Astrocyte (in vitro differentiated cells and primary cell): ENCODE results near the gene HSPA1B. TPM values are rescaled to one million over a fixed set of nuclear protein-coding genes. Genes with fewer than 3 reads are reported as not detected.
A peak's percentile ranks its signal among the peaks of the same experiment; 100 is the strongest.
"Not testable (repeated sequence)": the region's sequence is repeated elsewhere in the genome, so short reads cannot be mapped to it uniquely, and the experiment has no call there.

ENCODE experiments used
- DNase-seq: peaks from one replicate; pipeline ENCODE4 v3.0.0-alpha.2; 2010; ENCODE audit warnings: low read depth
- FAIRE-seq: peaks from 2 replicates; lab custom pipeline; 2011; peaks lifted over from hg19 to GRCh38; lab: Jason Lieb, UNC
- H2AFZ ChIP-seq: 2 replicates; pipeline ENCODE4 v1.6.0; 2012; ENCODE audit warnings: low read depth, low read length, inconsistent platforms
- H3K27ac ChIP-seq: 2 replicates; pipeline ENCODE4 v1.5.1; 2011; ENCODE audit warnings: low read depth, low read length, inconsistent platforms
- H3K27me3 ChIP-seq: 2 replicates; pipeline ENCODE4 v1.6.0; 2011; ENCODE audit warnings: low read length, inconsistent platforms; ENCODE audit not compliant: insufficient read depth
- H3K36me3 ChIP-seq: 2 replicates; pipeline ENCODE4 v1.5.1; 2011; ENCODE audit warnings: low read length, inconsistent platforms; ENCODE audit not compliant: insufficient read depth
- H3K4me1 ChIP-seq: 2 replicates; pipeline ENCODE4 v1.5.1; 2011; ENCODE audit warnings: low read length, inconsistent platforms; ENCODE audit not compliant: insufficient read depth
- H3K4me2 ChIP-seq: 2 replicates; pipeline ENCODE4 v1.6.0; 2012; ENCODE audit warnings: low read length, inconsistent platforms
- H3K4me3 ChIP-seq: 2 replicates; pipeline ENCODE4 v1.5.1; 2011; ENCODE audit warnings: low read depth, mild to moderate bottlenecking, low read length, inconsistent platforms; ENCODE audit not compliant: insufficient read depth
- H3K79me2 ChIP-seq: 2 replicates; pipeline ENCODE4 v1.6.0; 2012; ENCODE audit warnings: mild to moderate bottlenecking, low read length, inconsistent platforms; ENCODE audit not compliant: insufficient read depth
- H3K9ac ChIP-seq: 2 replicates; pipeline ENCODE4 v1.6.0; 2012; ENCODE audit warnings: mild to moderate bottlenecking, low read length, inconsistent platforms
- H3K9me3 ChIP-seq: 2 replicates; pipeline ENCODE4 v1.5.1; 2012; ENCODE audit warnings: low read depth, mild to moderate bottlenecking, low read length, inconsistent platforms; ENCODE audit not compliant: insufficient read depth
- H4K20me1 ChIP-seq: 2 replicates; pipeline ENCODE4 v1.6.0; 2012; ENCODE audit warnings: low read length, inconsistent platforms; ENCODE audit not compliant: insufficient read depth
- H3K27ac Mint-ChIP-seq: one replicate; pipeline ENCODE4 v1.8.0; 2021; ENCODE audit warnings: mild to moderate bottlenecking, mixed read lengths; ENCODE audit not compliant: unreplicated experiment
- H3K27me3 Mint-ChIP-seq: one replicate; pipeline ENCODE4 v1.8.0; 2021; ENCODE audit warnings: low read depth, mixed read lengths; ENCODE audit not compliant: unreplicated experiment
- H3K36me3 Mint-ChIP-seq: one replicate; pipeline ENCODE4 v1.8.0; 2021; ENCODE audit warnings: low read depth, mixed read lengths; ENCODE audit not compliant: unreplicated experiment
- H3K4me1 Mint-ChIP-seq: one replicate; pipeline ENCODE4 v1.8.0; 2021; ENCODE audit warnings: low read depth, mixed read lengths; ENCODE audit not compliant: unreplicated experiment
- H3K4me3 Mint-ChIP-seq: one replicate; pipeline ENCODE4 v1.8.0; 2021; ENCODE audit warnings: mild to moderate bottlenecking, moderate library complexity, mixed read lengths; ENCODE audit not compliant: unreplicated experiment
- H3K9me3 Mint-ChIP-seq: one replicate; pipeline ENCODE4 v1.8.0; 2021; ENCODE audit warnings: mild to moderate bottlenecking, mixed read lengths; ENCODE audit not compliant: unreplicated experiment
- EZH2 ChIP-seq: IDR thresholded peaks from 2 replicates; pipeline ENCODE4 v1.6.1; 2012; ENCODE audit warnings: mild to moderate bottlenecking, low read length, inconsistent platforms; ENCODE audit not compliant: insufficient read depth
- total RNA-seq: library from RNA; stranded (reverse); gene quantifications from 2 replicates; pipeline ENCODE4 v1.2.1, GENCODE V29; 2021
- TF ChIP-seq, protein P1 (sequence below): IDR thresholded peaks from 2 replicates; pipeline ENCODE4 v1.5.1; 2011; ENCODE audit warnings: low read depth, mild to moderate bottlenecking, inconsistent platforms, low read length, moderate library complexity; ENCODE audit not compliant: insufficient read depth

Gene HSPA1B
- total RNA-seq, 1 donor from 2014 or later = 77.2 TPM

DNA sequence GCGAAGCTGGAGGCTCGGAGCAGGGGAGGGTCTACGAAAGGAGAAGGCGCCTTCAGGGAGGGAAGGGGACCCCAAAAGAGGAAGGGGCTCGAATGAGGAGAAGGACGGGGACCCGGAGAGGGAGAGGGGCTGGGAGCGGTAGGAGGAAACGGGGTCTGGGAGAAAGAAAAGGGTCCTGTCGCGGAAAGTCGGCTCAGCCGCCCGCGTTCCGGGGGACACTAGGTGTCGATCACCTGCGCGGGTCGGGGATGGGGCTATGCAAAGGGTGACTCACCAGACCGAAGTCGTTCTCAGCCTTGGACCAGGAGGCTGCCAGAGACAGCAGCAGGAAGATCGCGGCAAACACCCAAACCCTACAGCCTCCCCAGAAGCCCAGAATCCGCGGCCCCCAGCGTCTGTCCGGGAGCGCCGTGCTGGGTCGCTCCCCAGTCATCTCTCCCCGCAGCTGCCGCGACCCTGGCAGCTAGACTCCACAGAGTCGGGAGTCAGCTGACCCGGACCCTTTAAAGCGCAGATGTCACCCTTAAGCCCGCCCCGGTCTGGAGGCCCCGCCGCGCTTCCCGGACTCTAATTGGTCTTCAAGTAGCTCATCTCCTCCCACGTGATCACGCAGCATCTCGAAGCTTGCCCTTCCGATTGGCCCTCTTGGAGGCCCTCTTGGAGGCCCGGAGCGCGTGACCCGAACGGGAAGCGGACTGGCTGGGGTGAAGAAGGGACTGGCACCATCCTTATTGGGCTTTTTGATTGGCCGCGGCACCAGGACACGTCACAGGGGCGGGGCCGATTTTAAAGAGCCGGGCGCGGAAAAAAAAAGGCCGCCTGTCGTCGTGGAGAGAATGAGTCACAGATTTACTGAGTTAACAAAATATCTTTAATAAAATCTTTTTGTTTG lies 35.1 kb downstream of the HSPA1B start, which contains the start of gene NEU1:
TSS of gene NEU1 (minus strand) at position 478 of the 892 bp plus-strand sequence. CDS start at position 433, 45 bp downstream.
- FAIRE-seq = peak; percentile 52

DNA sequence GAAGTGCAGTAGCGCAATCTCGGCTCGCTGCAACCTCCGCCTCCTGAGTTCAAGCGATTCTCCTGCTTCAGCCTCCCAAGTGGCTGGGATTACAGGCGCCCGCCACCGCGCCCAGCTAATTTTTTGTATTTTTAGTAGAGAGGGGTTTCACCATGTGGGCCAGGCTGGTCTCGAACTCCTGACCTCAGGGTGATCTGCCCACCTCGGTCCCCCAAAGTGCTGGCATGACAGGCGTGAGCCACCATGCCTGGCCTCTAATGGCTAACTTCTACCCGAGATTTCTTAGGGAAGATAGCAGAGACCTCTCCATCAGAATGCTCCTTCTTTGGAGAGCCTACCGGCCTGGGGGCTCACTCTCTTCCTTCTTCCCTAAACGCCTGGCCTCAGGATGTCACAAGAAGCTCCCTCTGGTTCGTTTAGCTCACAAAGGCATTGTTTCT lies 36.6 kb downstream of the HSPA1B start:
- Mint-ChIP-seq H3K4me3 (peak overlapping the region; percentile 95), H3K27ac (peak overlapping the region; percentile 95)
- peaks cover 13% of the 10 kb centered on the region for H3K79me2 ChIP-seq
- not testable (repeated sequence) for H3K4me1 ChIP-seq, H3K36me3 ChIP-seq, H3K9me3 ChIP-seq, H3K4me1 Mint-ChIP-seq, FAIRE-seq, DNase-seq, H3K9me3 Mint-ChIP-seq, H3K27me3 ChIP-seq, H3K36me3 Mint-ChIP-seq, H3K27me3 Mint-ChIP-seq, H3K27ac ChIP-seq
- H4K20me1 ChIP-seq = peaks cover 10% of the 10 kb centered on the region
- H3K4me3 ChIP-seq = peak overlapping the region; percentile 75
- peak overlapping the region; percentile 90 for H2AFZ ChIP-seq
- peak overlapping the region; percentile 88 for H3K4me2 ChIP-seq
- H3K9ac ChIP-seq = peak overlapping the region; percentile 67

More for the DNA sequence above, 35.1 kb downstream of the HSPA1B start, which contains the start of gene NEU1:
- H3K79me2 ChIP-seq = peaks cover 13% of the 10 kb centered on the region
- Mint-ChIP-seq H3K36me3 (peaks cover 11% of the 10 kb centered on the region), H3K4me1 (peaks cover 7% of the 10 kb centered on the region), H3K27me3 (no peaks in the 10 kb centered on the region), H3K4me3 (peak within 1 kb of the TSS; percentile 95), H3K27ac (peak within 1 kb of the TSS; percentile 95), H3K9me3 (no peaks in the 10 kb centered on the region)
- no peaks in the 10 kb centered on the region for H3K9me3 ChIP-seq
- peak within 1 kb of the TSS; percentile 84 for H3K4me3 ChIP-seq
- peak within 1 kb of the TSS; percentile 90 for H2AFZ ChIP-seq
- H3K4me2 ChIP-seq = peak within 1 kb of the TSS; percentile 95
- peak; percentile 100 for DNase-seq
- H3K4me1 ChIP-seq = peaks cover 7% of the 10 kb centered on the region
- peak within 1 kb of the TSS; percentile 81 for H3K27ac ChIP-seq
- H3K9ac ChIP-seq = peak within 1 kb of the TSS; percentile 87
- peaks cover 10% of the 10 kb centered on the region for H4K20me1 ChIP-seq
- H3K36me3 ChIP-seq = peaks cover 4% of the 10 kb centered on the region
- H3K27me3 ChIP-seq = no peaks in the 10 kb centered on the region
- TF ChIP-seq, protein P1, sequence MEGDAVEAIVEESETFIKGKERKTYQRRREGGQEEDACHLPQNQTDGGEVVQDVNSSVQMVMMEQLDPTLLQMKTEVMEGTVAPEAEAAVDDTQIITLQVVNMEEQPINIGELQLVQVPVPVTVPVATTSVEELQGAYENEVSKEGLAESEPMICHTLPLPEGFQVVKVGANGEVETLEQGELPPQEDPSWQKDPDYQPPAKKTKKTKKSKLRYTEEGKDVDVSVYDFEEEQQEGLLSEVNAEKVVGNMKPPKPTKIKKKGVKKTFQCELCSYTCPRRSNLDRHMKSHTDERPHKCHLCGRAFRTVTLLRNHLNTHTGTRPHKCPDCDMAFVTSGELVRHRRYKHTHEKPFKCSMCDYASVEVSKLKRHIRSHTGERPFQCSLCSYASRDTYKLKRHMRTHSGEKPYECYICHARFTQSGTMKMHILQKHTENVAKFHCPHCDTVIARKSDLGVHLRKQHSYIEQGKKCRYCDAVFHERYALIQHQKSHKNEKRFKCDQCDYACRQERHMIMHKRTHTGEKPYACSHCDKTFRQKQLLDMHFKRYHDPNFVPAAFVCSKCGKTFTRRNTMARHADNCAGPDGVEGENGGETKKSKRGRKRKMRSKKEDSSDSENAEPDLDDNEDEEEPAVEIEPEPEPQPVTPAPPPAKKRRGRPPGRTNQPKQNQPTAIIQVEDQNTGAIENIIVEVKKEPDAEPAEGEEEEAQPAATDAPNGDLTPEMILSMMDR = no peak
- TF ChIP-seq EZH2 = no peak

DNA sequence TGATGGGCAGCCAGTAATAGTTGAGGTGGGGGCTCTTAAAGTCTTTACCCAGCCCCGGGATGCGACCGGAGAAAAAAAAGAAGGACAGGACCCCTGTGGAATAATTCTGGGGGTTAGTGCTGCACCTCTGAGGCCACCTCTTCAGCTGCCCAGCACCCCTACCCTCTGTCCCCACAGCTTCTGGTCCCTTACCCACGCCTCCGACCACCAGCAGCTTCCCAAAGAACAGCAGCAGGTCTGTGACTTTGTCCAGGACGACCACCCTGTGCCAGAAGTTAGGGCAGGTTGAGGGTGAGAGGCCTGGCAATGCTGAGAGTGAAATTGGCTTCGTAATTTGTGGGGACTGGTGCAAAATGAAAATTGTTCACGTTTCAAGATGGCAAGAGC lies 37.3 kb downstream of the HSPA1B start:
- DNase-seq = no peak
- no peak overlapping the region for H3K4me2 ChIP-seq
- H3K4me3 Mint-ChIP-seq = no peak overlapping the region
- H3K9me3 ChIP-seq = no peaks in the 10 kb centered on the region
- peaks cover 13% of the 10 kb centered on the region for H3K79me2 ChIP-seq
- H3K4me1 Mint-ChIP-seq = peaks cover 7% of the 10 kb centered on the region
- H3K27ac Mint-ChIP-seq = no peak overlapping the region
- no peak overlapping the region for H2AFZ ChIP-seq
- no peaks in the 10 kb centered on the region for H3K9me3 Mint-ChIP-seq
- TF ChIP-seq, protein P1 = no peak
- no peak for TF ChIP-seq EZH2
- H4K20me1 ChIP-seq = peaks cover 10% of the 10 kb centered on the region
- H3K4me3 ChIP-seq = no peak overlapping the region
- no peaks in the 10 kb centered on the region for H3K27me3 Mint-ChIP-seq
- H3K36me3 ChIP-seq = no peaks in the 10 kb centered on the region
- FAIRE-seq = no peak
- no peaks in the 10 kb centered on the region for H3K27me3 ChIP-seq
- peaks cover 7% of the 10 kb centered on the region for H3K4me1 ChIP-seq
- no peak overlapping the region for H3K9ac ChIP-seq
- no peak overlapping the region for H3K27ac ChIP-seq
- peaks cover 5% of the 10 kb centered on the region for H3K36me3 Mint-ChIP-seq
